ENCODE data around the gene HYPK.
"Not testable (repeated sequence)": the region's sequence is repeated elsewhere in the genome, so short reads cannot be mapped to it uniquely, and the experiment has no call there.

DNA sequence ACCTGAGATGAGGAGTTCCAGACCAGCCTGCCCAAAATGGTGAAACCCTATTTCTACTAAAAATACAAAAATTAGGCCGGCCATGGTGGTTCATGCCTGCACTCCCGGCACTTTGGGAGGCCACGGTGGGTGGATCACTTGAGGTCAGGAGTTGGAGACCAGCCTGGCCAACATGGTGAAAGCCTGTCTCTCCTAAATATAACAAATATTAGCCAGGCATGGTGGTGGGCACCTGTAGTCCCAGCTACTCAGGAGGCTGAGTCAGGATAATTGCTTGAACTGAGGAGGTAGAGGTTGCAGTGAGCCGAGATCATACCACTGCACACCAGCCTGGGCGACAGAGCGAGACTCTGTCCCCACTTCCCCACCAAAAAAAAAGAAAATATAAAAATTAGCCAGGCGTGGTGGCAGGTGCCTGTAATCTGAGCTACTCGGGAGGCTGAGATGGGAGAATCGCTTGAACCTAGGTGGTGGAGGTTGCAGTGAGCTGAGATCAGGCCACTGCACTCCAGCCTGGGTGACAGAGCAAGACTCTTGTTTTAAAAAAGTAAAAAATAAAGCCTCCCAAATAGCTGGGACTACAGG, 30.4 kb downstream of the HYPK start:
- TF ChIP-seq POLR2A (IDR thresholded peaks at IDR 0.05; ENCODE audit: low read length); GATA1 (IDR thresholded peaks at IDR 0.05; ENCODE audit: low read depth, low read length): not testable (repeated sequence)

All from erythroblast (primary cell).